WERI-Rb-1 (cell line): ENCODE data around the gene RASGRF2.

Source experiments
- DNase-seq: peaks from one replicate; pipeline ENCODE4 v3.0.0-alpha.2; 2020
- H3K27ac ChIP-seq: fragments of 250-450 bp; sonication (Bioruptor Pico); 2 replicates; pipeline ENCODE4 v1.5.1; 2020; ENCODE audit warnings: mild to moderate bottlenecking, moderate library complexity
- H3K27me3 ChIP-seq: fragments of 250-450 bp; sonication (Bioruptor Pico); 2 replicates; pipeline ENCODE4 v1.5.1; 2021; ENCODE audit warnings: mild to moderate bottlenecking, low read depth, moderate library complexity; ENCODE audit not compliant: insufficient read depth, severe bottlenecking
- H3K36me3 ChIP-seq: fragments of 250-450 bp; sonication (Bioruptor Pico); 2 replicates; pipeline ENCODE4 v1.5.1; 2020; ENCODE audit warnings: mild to moderate bottlenecking, moderate library complexity
- H3K4me3 ChIP-seq: 2 replicates; pipeline ENCODE4 v1.5.1; 2011; ENCODE audit warnings: low read depth, mild to moderate bottlenecking, control low read depth, low read length
- H3K9me3 ChIP-seq: fragments of 250-450 bp; sonication (Bioruptor Pico); 2 replicates; pipeline ENCODE4 v1.5.1; 2021; ENCODE audit warnings: mild to moderate bottlenecking, moderate library complexity; ENCODE audit not compliant: severe bottlenecking
- CTCF ChIP-seq: IDR thresholded peaks from 2 replicates; pipeline ENCODE4 v1.5.1; 2011; ENCODE audit warnings: low read depth, mild to moderate bottlenecking, control low read depth, inconsistent platforms, low read length

RASGRF2 gene

GRCh38 chr5:80961376-80962281 lies 1.5 kb downstream of the RASGRF2 start:
- DNase-seq, result no peak
- Histone ChIP-seq H3K4me3 (peak overlapping the region; percentile 45), H3K27ac (no peak overlapping the region; the same call in 1 of the 2 replicates), H3K27me3 (no peaks in the 10 kb centered on the region), H3K36me3 (no peaks in the 10 kb centered on the region), H3K9me3 (peaks cover 2% of the 10 kb centered on the region)
- TF ChIP-seq CTCF, result no peak

GRCh38 chr5:80962630-80963520 lies 2.7 kb downstream of the RASGRF2 start:
- H3K36me3 ChIP-seq, result no peaks in the 10 kb centered on the region
- H3K9me3 ChIP-seq, result peaks cover 2% of the 10 kb centered on the region
- no peaks in the 10 kb centered on the region for H3K27me3 ChIP-seq
- TF ChIP-seq CTCF, result no peak
- DNase-seq, result no peak
- H3K27ac ChIP-seq, result no peak overlapping the region
- no peak overlapping the region for H3K4me3 ChIP-seq

GRCh38 chr5:80963521-80963895 lies 3.3 kb downstream of the RASGRF2 start:
- no peak for TF ChIP-seq CTCF
- Histone ChIP-seq H3K27ac (no peak overlapping the region), H3K4me3 (no peak overlapping the region), H3K27me3 (no peaks in the 10 kb centered on the region), H3K36me3 (no peaks in the 10 kb centered on the region), H3K9me3 (peaks cover 2% of the 10 kb centered on the region)
- no peak for DNase-seq

- no peak for DNase-seq
- Histone ChIP-seq H3K36me3 (no peaks in the 10 kb centered on the region), H3K4me3 (no peak overlapping the region), H3K9me3 (peaks cover 2% of the 10 kb centered on the region), H3K27ac (no peak overlapping the region), H3K27me3 (no peaks in the 10 kb centered on the region)
- no peak for TF ChIP-seq CTCF
Measured at GRCh38 chr5:80963966-80964481, 3.9 kb downstream of the RASGRF2 start.

- no peak for DNase-seq
- no peak overlapping the region for H3K27ac ChIP-seq
- H3K36me3 ChIP-seq, result no peaks in the 10 kb centered on the region
- no peak for TF ChIP-seq CTCF
- no peaks in the 10 kb centered on the region for H3K27me3 ChIP-seq
- no peak overlapping the region for H3K4me3 ChIP-seq
- H3K9me3 ChIP-seq, result peaks cover 2% of the 10 kb centered on the region
Measured at GRCh38 chr5:80964491-80964890, 4.3 kb downstream of the RASGRF2 start.
